H1 (cell line): ENCODE measurements around the gene NFYA.

Experiments used
- POLR2A ChIP-seq, 2 experiments: IDR thresholded peaks; 1 replicate in 1 of 2; 2 replicates in 1 of 2; pipeline ENCODE4 v1.6.1; 2011; ENCODE audit warnings: low read depth in 2 of 2, low read length in 2 of 2, mild to moderate bottlenecking in 2 of 2; ENCODE audit errors: control extremely low read depth in 1 of 2
- RBBP5 ChIP-seq: IDR thresholded peaks from 2 replicates; pipeline ENCODE4 v1.7.1; 2012; ENCODE audit warnings: low read depth, mild to moderate bottlenecking, inconsistent platforms, low read length, moderate library complexity, borderline replicate concordance
- TF ChIP-seq, protein P1 (sequence below), 3 experiments: IDR thresholded peaks; 1 replicate in 2 of 3; 2 replicates in 1 of 3; pipeline versions ENCODE4 v1.5.1 to v1.6.1; 2011; ENCODE audit warnings: low read length in 3 of 3, mild to moderate bottlenecking in 3 of 3, inconsistent platforms in 2 of 3, low read depth in 1 of 3, moderate library complexity in 1 of 3; ENCODE audit not compliant: insufficient read depth in 1 of 3; ENCODE audit errors: control extremely low read depth in 1 of 3

GRCh38 chr6:41037107-41037900 lies 35.5 kb upstream of the NFYA start:
- no peak for TF ChIP-seq RBBP5
- TF ChIP-seq, protein P1, sequence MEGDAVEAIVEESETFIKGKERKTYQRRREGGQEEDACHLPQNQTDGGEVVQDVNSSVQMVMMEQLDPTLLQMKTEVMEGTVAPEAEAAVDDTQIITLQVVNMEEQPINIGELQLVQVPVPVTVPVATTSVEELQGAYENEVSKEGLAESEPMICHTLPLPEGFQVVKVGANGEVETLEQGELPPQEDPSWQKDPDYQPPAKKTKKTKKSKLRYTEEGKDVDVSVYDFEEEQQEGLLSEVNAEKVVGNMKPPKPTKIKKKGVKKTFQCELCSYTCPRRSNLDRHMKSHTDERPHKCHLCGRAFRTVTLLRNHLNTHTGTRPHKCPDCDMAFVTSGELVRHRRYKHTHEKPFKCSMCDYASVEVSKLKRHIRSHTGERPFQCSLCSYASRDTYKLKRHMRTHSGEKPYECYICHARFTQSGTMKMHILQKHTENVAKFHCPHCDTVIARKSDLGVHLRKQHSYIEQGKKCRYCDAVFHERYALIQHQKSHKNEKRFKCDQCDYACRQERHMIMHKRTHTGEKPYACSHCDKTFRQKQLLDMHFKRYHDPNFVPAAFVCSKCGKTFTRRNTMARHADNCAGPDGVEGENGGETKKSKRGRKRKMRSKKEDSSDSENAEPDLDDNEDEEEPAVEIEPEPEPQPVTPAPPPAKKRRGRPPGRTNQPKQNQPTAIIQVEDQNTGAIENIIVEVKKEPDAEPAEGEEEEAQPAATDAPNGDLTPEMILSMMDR (IDR thresholded peaks at IDR 0.05; ENCODE audit: control extremely low read depth in 1 of 3, insufficient read depth in 1 of 3, low read depth in 1 of 3, low read length in 3 of 3), result peak in 1 of 3 experiments; percentile 18; a peak in 2 of 4 replicates
- TF ChIP-seq POLR2A (IDR thresholded peaks at IDR 0.05; ENCODE audit: control extremely low read depth in 1 of 2, low read depth in 2 of 2, low read length in 2 of 2), result no peak
